Stimulated activated effector memory CD8-positive, alpha-beta T cell treated with anti-CD3 and anti-CD28 coated beads, Interleukin-12 subunit alpha, Interleukin-12 subunit beta, amount 100 ng/mL, for 72 hours (primary cell): Measurements from ENCODE around the gene TSPEAR.

Experiments
- ATAC-seq: fragments of 150-1000 bp; cut with Tn5 transposase; 2 replicates; pipeline ENCODE4 v1.10.0; 2021
- DNase-seq, 2 donors: peaks; one replicate each; pipeline ENCODE4 v3.0.0; 2021 to 2022; ENCODE audit warnings: low spot score in 2 of 2
- H3K27ac Mint-ChIP-seq: one replicate; pipeline ENCODE4 v1.8.0; 2022; ENCODE audit warnings: mild to moderate bottlenecking, mixed read lengths
- H3K36me3 Mint-ChIP-seq: one replicate; pipeline ENCODE4 v1.8.0; 2022; ENCODE audit warnings: mild to moderate bottlenecking, mixed read lengths
- H3K4me1 Mint-ChIP-seq: one replicate; pipeline ENCODE4 v1.8.0; 2022; ENCODE audit warnings: mixed read lengths
- H3K4me3 Mint-ChIP-seq: one replicate; pipeline ENCODE4 v1.8.0; 2022; ENCODE audit warnings: mild to moderate bottlenecking, mixed read lengths
- H3K9me3 Mint-ChIP-seq: one replicate; pipeline ENCODE4 v1.8.0; 2022; ENCODE audit warnings: mixed read lengths

Gene TSPEAR

GRCh38 chr21:44711327-44712202, at the start of gene TSPEAR:
TSPEAR (minus strand) TSS chr21:44711572; CDS start chr21:44711514, 58 bp downstream.
- DNase-seq = no peak
- no peak for ATAC-seq
- Mint-ChIP-seq H3K4me1 (peaks cover 26% of the 10 kb centered on the region), H3K27ac (no peak within 1 kb of the TSS), H3K9me3 (no peaks in the 10 kb centered on the region), H3K36me3 (no peaks in the 10 kb centered on the region), H3K4me3 (peak within 1 kb of the TSS; percentile 17)

GRCh38 chr21:44760376-44760775, 49.0 kb upstream of the TSPEAR start:
- Mint-ChIP-seq H3K4me1 (peaks cover 5% of the 10 kb centered on the region), H3K9me3 (no peaks in the 10 kb centered on the region), H3K4me3 (no peak overlapping the region), H3K36me3 (no peaks in the 10 kb centered on the region), H3K27ac (no peak overlapping the region)
- no peak for DNase-seq
- ATAC-seq = no peak

GRCh38 chr21:44759628-44760285, 48.4 kb upstream of the TSPEAR start:
- ATAC-seq (no peak), DNase-seq (no peak)
- Mint-ChIP-seq H3K9me3 (peaks cover 2% of the 10 kb centered on the region), H3K36me3 (no peaks in the 10 kb centered on the region), H3K27ac (no peak overlapping the region), H3K4me1 (no peaks in the 10 kb centered on the region), H3K4me3 (no peak overlapping the region)

- peaks cover 3% of the 10 kb centered on the region for H3K9me3 Mint-ChIP-seq
- DNase-seq (no peak), ATAC-seq (no peak)
- H3K27ac Mint-ChIP-seq = no peak overlapping the region
- no peak overlapping the region for H3K4me3 Mint-ChIP-seq
- no peaks in the 10 kb centered on the region for H3K4me1 Mint-ChIP-seq
- no peaks in the 10 kb centered on the region for H3K36me3 Mint-ChIP-seq
These were observed 47.6 kb upstream of the TSPEAR start for GRCh38 chr21:44758781-44759627.

GRCh38 chr21:44758141-44758561, 46.8 kb upstream of the TSPEAR start:
- no peak overlapping the region for H3K27ac Mint-ChIP-seq
- no peak for DNase-seq

DNA sequence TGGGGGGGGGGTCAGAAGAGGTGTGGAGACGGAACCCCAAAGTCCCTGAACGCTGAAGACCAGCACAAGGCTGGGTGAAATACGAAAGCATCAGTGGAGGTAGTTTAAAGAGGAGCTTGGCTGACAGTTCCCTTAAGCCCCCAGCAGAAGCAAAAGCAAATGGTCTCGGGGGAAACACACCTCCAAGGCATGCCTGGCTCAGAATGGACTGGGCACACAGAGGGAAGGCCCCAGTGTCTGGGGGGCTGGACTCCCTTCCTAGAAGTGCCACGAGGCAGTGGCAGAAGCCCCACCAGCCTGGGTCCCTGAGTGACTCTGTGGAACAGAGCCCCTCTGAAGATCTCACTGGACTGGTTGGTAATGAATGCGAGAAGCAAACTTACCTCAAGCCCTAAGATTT, 46.4 kb upstream of the TSPEAR start:
- Mint-ChIP-seq H3K9me3 (peaks cover 3% of the 10 kb centered on the region), H3K4me3 (no peak overlapping the region), H3K4me1 (no peaks in the 10 kb centered on the region), H3K27ac (no peak overlapping the region), H3K36me3 (no peaks in the 10 kb centered on the region)
- no peak for DNase-seq
- ATAC-seq = no peak

More at GRCh38 chr21:44758141-44758561, 46.8 kb upstream of the TSPEAR start:
- Mint-ChIP-seq H3K36me3 (no peaks in the 10 kb centered on the region), H3K9me3 (peaks cover 3% of the 10 kb centered on the region), H3K4me3 (no peak overlapping the region), H3K4me1 (no peaks in the 10 kb centered on the region)
- ATAC-seq = no peak

GRCh38 chr21:44756423-44757185, 45.2 kb upstream of the TSPEAR start:
- Mint-ChIP-seq H3K36me3 (no peaks in the 10 kb centered on the region), H3K4me1 (no peaks in the 10 kb centered on the region), H3K27ac (no peak overlapping the region), H3K4me3 (no peak overlapping the region), H3K9me3 (peaks cover 3% of the 10 kb centered on the region)
- no peak for ATAC-seq
- no peak for DNase-seq

- no peaks in the 10 kb centered on the region for H3K36me3 Mint-ChIP-seq
- H3K4me3 Mint-ChIP-seq = no peak overlapping the region
- DNase-seq = no peak
- no peaks in the 10 kb centered on the region for H3K4me1 Mint-ChIP-seq
- peaks cover 3% of the 10 kb centered on the region for H3K9me3 Mint-ChIP-seq
- no peak overlapping the region for H3K27ac Mint-ChIP-seq
- ATAC-seq = no peak
These were observed 43.9 kb upstream of the TSPEAR start for GRCh38 chr21:44755227-44755626.

- Mint-ChIP-seq H3K36me3 (no peaks in the 10 kb centered on the region), H3K4me1 (no peaks in the 10 kb centered on the region), H3K27ac (no peak overlapping the region), H3K4me3 (no peak overlapping the region), H3K9me3 (peaks cover 3% of the 10 kb centered on the region)
- no peak for DNase-seq
- no peak for ATAC-seq
These were observed 42.0 kb upstream of the TSPEAR start for GRCh38 chr21:44753357-44753756.

DNA sequence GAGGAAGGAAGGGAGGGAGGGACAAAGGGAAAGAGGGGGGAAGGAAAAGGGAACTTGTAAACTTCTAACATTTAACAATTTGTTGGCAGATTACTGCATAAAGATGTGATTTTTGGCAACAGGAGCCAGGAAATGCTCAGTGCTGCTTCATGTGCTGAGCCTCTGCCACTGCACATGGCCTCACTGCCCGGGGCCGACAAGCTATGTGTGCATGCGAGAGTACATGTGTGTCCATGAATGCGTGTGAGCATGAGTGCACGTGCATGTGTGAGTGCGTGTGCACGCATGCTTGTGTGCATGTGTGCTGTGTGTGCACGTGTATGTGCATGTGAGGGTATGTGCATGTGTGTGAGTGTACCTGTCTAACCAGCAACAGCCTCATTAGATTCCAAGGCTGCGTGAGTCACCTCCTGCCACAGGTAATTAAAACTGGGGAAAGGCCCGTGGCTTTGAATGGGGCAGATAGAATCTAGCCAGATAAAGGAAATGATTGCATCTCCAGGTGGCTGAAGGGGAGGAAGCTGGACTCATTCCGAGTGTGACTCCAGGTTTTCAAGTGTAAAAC, 41.4 kb upstream of the TSPEAR start:
- ATAC-seq = no peak
- no peak for DNase-seq
- H3K36me3 Mint-ChIP-seq = no peaks in the 10 kb centered on the region
- H3K9me3 Mint-ChIP-seq = peaks cover 3% of the 10 kb centered on the region
- no peak overlapping the region for H3K4me3 Mint-ChIP-seq
- H3K4me1 Mint-ChIP-seq = no peaks in the 10 kb centered on the region
- no peak overlapping the region for H3K27ac Mint-ChIP-seq

DNA sequence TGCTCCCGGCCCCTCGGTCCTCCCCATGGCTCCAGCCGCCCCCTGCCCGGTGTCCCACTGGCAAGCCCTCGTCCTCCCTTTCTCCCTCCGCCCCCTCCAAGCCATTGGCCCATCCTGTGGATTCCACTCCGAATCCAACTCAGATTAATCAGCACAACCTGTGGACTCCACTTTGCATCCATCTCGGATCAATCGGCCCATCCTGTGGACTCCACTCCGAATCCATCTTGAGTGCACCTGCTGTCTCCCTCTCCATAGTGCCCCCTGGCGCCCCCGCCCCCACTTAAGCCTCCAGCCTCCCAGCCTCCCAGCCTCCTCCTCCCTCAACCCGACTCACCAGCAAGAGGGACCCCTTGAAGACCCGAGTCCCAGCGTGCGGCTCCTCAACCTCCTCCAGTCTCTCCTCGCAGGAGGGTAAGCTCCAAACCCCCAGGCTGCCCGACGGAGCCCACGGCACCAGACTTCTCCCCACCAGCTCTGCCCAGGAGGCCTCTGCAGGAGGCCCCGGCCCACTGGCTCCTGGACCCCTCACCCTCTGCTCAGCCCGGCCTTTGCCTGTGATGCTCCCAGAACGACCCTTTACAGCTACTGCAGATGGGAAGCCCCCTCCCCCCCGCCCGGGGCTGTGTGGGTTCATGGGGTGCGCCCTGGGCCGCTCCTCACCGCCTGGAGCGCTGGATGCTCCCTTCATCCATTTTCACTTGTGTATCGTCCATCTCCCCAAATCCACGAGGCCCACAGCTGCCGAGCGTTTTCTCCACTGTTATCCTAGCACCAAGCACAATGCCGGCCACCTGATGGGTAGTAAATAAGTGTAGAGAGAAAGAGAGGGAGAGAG, 40.6 kb upstream of the TSPEAR start:
- no peak for DNase-seq
- Mint-ChIP-seq H3K36me3 (no peaks in the 10 kb centered on the region), H3K9me3 (peaks cover 3% of the 10 kb centered on the region), H3K27ac (no peak overlapping the region), H3K4me1 (no peaks in the 10 kb centered on the region), H3K4me3 (no peak overlapping the region)
- ATAC-seq = no peak

GRCh38 chr21:44751186-44751798, 39.9 kb upstream of the TSPEAR start:
- ATAC-seq (no peak), DNase-seq (no peak)
- Mint-ChIP-seq H3K36me3 (no peaks in the 10 kb centered on the region), H3K4me3 (no peak overlapping the region), H3K9me3 (peaks cover 3% of the 10 kb centered on the region), H3K4me1 (no peaks in the 10 kb centered on the region), H3K27ac (no peak overlapping the region)

GRCh38 chr21:44750675-44751025, 39.3 kb upstream of the TSPEAR start:
- DNase-seq = no peak

More at GRCh38 chr21:44750675-44751025, 39.3 kb upstream of the TSPEAR start:
- no peak for ATAC-seq
- Mint-ChIP-seq H3K4me3 (no peak overlapping the region), H3K36me3 (no peaks in the 10 kb centered on the region), H3K27ac (no peak overlapping the region), H3K9me3 (peaks cover 3% of the 10 kb centered on the region), H3K4me1 (no peaks in the 10 kb centered on the region)
